OCI-LY7 (cell line): Measurements from ENCODE around the gene EP400. TPM values are rescaled to one million over a fixed set of nuclear protein-coding genes. Genes with fewer than 3 reads are reported as not detected.

Experiments
- BruUV-seq: library from RNA; stranded (reverse); fragments of 400-500 nt; replicated peaks from 2 replicates; lab custom pipeline; 2021; lab: Mats Ljungman, UMichigan
- CTCF ChIA-PET: fragments of 300-600 bp; sonication (Branson Sonifier 250); formaldehyde crosslinking; loops from one replicate; lab custom pipeline; 2022; ENCODE audit warnings: antibody characterized with exemption; ENCODE audit not compliant: unreplicated experiment; lab: Charles Lee
- POLR2A ChIA-PET: fragments of 300-600 bp; sonication (Branson Sonifier 250); formaldehyde crosslinking; loops from one replicate; lab custom pipeline; 2022; ENCODE audit warnings: antibody characterized with exemption; lab: Charles Lee
- DNase-seq: peaks from one replicate; pipeline ENCODE4 v3.0.0-alpha.2; 2015; ENCODE audit warnings: low spot score
- H2AFZ ChIP-seq: fragments of 200-600 bp; sonication (generic), shearing (Covaris generic); 2 replicates; pipeline ENCODE4 v1.6.1; 2014; ENCODE audit warnings: mild to moderate bottlenecking, antibody characterized with exemption, low read length, moderate library complexity
- H3K27ac ChIP-seq: fragments of 200-600 bp; sonication (generic); 2 replicates; pipeline ENCODE4 v1.5.1; 2014; ENCODE audit warnings: mixed run types, low read depth, mild to moderate bottlenecking, moderate library complexity, low read length, inconsistent platforms; ENCODE audit not compliant: poor library complexity, severe bottlenecking
- H3K36me3 ChIP-seq: fragments of 200-600 bp; sonication (generic); 2 replicates; pipeline ENCODE4 v1.6.1; 2014; ENCODE audit warnings: mild to moderate bottlenecking, antibody characterized with exemption, low read length, moderate library complexity, mixed read lengths; ENCODE audit not compliant: insufficient read depth
- H3K4me1 ChIP-seq: fragments of 200-600 bp; sonication (generic); 2 replicates; pipeline ENCODE4 v1.5.1; 2014; ENCODE audit warnings: mild to moderate bottlenecking, low read length; ENCODE audit not compliant: insufficient read depth, poor library complexity, severe bottlenecking
- H3K4me2 ChIP-seq: fragments of 200-600 bp; sonication (generic); 2 replicates; pipeline ENCODE4 v1.6.1; 2014; ENCODE audit warnings: mild to moderate bottlenecking, low read length
- H3K4me3 ChIP-seq: fragments of 200-600 bp; sonication (generic); 2 replicates; pipeline ENCODE4 v1.5.1; 2014; ENCODE audit warnings: mild to moderate bottlenecking, low read depth, low read length; ENCODE audit not compliant: poor library complexity, severe bottlenecking
- H3K79me2 ChIP-seq: fragments of 200-600 bp; sonication (generic); 2 replicates; pipeline ENCODE4 v1.6.1; 2016; ENCODE audit warnings: low read depth, mild to moderate bottlenecking, low read length, moderate library complexity, mixed read lengths; ENCODE audit not compliant: insufficient read depth
- H3K9me2 ChIP-seq: fragments of 200-600 bp; sonication (generic); 2 replicates; pipeline ENCODE4 v1.6.1; 2016; ENCODE audit warnings: mild to moderate bottlenecking, low read length, mixed read lengths; ENCODE audit not compliant: insufficient read depth
- H3K9me3 ChIP-seq: fragments of 200-600 bp; sonication (generic); 2 replicates; pipeline ENCODE4 v1.6.1; 2014; ENCODE audit warnings: mild to moderate bottlenecking, mixed run types, low read length, mixed read lengths
- H4K20me1 ChIP-seq: fragments of 200-600 bp; sonication (generic); 2 replicates; pipeline ENCODE4 v1.6.1; 2014; ENCODE audit warnings: mild to moderate bottlenecking, antibody characterized with exemption, low read length, moderate library complexity, mixed read lengths; ENCODE audit not compliant: insufficient read depth
- EZH2phosphoT487 ChIP-seq: fragments of 200-600 bp; sonication (generic); IDR thresholded peaks from 2 replicates; pipeline ENCODE4 v1.6.1; 2018; ENCODE audit warnings: low read depth, borderline replicate concordance, mild to moderate bottlenecking, mixed run types, antibody characterized with exemption, low read length, moderate library complexity, mixed read lengths
- intact Hi-C: fragments of 100-400 bp; cut with micrococcal nuclease; formaldehyde crosslinking; loops from one replicate; pipeline ENCODE4 v1.10.0; 2022; ENCODE audit not compliant: unreplicated experiment
- total RNA-seq, 2 experiments: library from RNA; depleted of rRNA in 1 of 2; stranded (reverse); fragments of >200 nt in 1 of 2; shearing (Covaris generic) in 1 of 2; gene quantifications; 2 replicates each; pipeline ENCODE4 v1.2.3, GENCODE V29; 2014 to 2022
- TF ChIP-seq, protein P1 (sequence below): fragments of 200-600 bp; sonication (generic); conservative IDR thresholded peaks from 2 replicates; pipeline ENCODE4 v1.5.1; 2014; ENCODE audit warnings: mild to moderate bottlenecking, antibody characterized with exemption, low read length, moderate library complexity, mixed read lengths

Gene EP400
- total RNA-seq, 2 experiments from 2014 or later = 20.7 to 56.2 TPM

DNA sequence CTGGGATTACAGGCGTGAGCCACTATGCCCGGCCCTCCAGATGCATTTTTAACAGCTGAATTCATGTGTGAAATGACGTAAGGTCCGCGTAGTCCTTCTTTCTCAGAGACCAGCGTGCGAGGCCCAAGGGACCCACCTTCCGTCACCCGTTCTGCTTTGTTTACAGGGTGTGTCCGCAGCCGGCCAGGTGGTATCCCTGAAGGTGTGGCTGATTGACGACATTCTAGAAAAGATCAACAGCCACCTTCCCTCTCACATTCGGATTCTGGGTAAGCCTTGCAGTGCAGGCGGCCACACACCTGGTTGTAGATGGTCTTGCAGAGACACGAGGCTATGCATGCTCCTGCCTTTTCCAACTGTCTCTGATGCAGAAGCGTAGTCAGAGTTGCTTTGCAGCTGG, 10.7 kb upstream of the EP400 start:
- no TSS peak for BruUV-seq
- no peaks in the 10 kb centered on the region for H3K4me1 ChIP-seq
- H3K36me3 ChIP-seq = peaks cover 98% of the 10 kb centered on the region
- TF ChIP-seq, protein P1, sequence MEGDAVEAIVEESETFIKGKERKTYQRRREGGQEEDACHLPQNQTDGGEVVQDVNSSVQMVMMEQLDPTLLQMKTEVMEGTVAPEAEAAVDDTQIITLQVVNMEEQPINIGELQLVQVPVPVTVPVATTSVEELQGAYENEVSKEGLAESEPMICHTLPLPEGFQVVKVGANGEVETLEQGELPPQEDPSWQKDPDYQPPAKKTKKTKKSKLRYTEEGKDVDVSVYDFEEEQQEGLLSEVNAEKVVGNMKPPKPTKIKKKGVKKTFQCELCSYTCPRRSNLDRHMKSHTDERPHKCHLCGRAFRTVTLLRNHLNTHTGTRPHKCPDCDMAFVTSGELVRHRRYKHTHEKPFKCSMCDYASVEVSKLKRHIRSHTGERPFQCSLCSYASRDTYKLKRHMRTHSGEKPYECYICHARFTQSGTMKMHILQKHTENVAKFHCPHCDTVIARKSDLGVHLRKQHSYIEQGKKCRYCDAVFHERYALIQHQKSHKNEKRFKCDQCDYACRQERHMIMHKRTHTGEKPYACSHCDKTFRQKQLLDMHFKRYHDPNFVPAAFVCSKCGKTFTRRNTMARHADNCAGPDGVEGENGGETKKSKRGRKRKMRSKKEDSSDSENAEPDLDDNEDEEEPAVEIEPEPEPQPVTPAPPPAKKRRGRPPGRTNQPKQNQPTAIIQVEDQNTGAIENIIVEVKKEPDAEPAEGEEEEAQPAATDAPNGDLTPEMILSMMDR = no peak
- TF ChIP-seq EZH2phosphoT487 = no peak
- CTCF ChIA-PET = no interaction called here
- POLR2A ChIA-PET = no interaction called here
- no peaks in the 10 kb centered on the region for H3K9me2 ChIP-seq
- H3K9me3 ChIP-seq = no peaks in the 10 kb centered on the region
- intact Hi-C loops = no loop called here
- DNase-seq = no peak
- no peak overlapping the region for H3K4me3 ChIP-seq
- no peaks in the 10 kb centered on the region for H3K79me2 ChIP-seq
- no peak overlapping the region for H2AFZ ChIP-seq
- H4K20me1 ChIP-seq = no peaks in the 10 kb centered on the region; the same call in 1 of the 2 replicates
- H3K4me2 ChIP-seq = no peak overlapping the region
- H3K27ac ChIP-seq = no peak overlapping the region

- H3K4me1 ChIP-seq = no peaks in the 10 kb centered on the region
- H3K79me2 ChIP-seq = no peaks in the 10 kb centered on the region
- no peak overlapping the region for H3K27ac ChIP-seq
- TF ChIP-seq, protein P1 = no peak
- TF ChIP-seq EZH2phosphoT487 = no peak
- intact Hi-C loops = no loop called here
- no peak overlapping the region for H3K4me3 ChIP-seq
- no peak overlapping the region for H3K4me2 ChIP-seq
- no peaks in the 10 kb centered on the region for H3K9me2 ChIP-seq
- peaks cover 100% of the 10 kb centered on the region for H3K36me3 ChIP-seq
- BruUV-seq = no TSS peak
- DNase-seq = no peak
- ChIA-PET CTCF (no interaction called here), POLR2A (no interaction called here)
- H2AFZ ChIP-seq = no peak overlapping the region
- no peaks in the 10 kb centered on the region for H4K20me1 ChIP-seq
- H3K9me3 ChIP-seq = no peaks in the 10 kb centered on the region
These were observed 9.6 kb upstream of the EP400 start for GRCh38 chr12:131940141-131940547.

GRCh38 chr12:131941116-131941986, 8.4 kb upstream of the EP400 start:
- Histone ChIP-seq H3K4me3 (no peak overlapping the region), H3K9me2 (no peaks in the 10 kb centered on the region), H3K79me2 (no peaks in the 10 kb centered on the region), H3K36me3 (peaks cover 95% of the 10 kb centered on the region), H3K4me2 (no peak overlapping the region), H3K27ac (no peak overlapping the region), H4K20me1 (no peaks in the 10 kb centered on the region), H2AFZ (no peak overlapping the region), H3K9me3 (no peaks in the 10 kb centered on the region), H3K4me1 (no peaks in the 10 kb centered on the region)
- CTCF ChIA-PET = no interaction called here
- POLR2A ChIA-PET = no interaction called here
- no peak for DNase-seq
- no TSS peak for BruUV-seq
- no peak for TF ChIP-seq EZH2phosphoT487
- TF ChIP-seq, protein P1 = no peak
- intact Hi-C loops = no loop called here
